ENCODE measurements around the gene DNAJC12.
"Not testable (repeated sequence)": the region's sequence is repeated elsewhere in the genome, so short reads cannot be mapped to it uniquely, and the experiment has no call there.

The DNAJC12 gene

DNA sequence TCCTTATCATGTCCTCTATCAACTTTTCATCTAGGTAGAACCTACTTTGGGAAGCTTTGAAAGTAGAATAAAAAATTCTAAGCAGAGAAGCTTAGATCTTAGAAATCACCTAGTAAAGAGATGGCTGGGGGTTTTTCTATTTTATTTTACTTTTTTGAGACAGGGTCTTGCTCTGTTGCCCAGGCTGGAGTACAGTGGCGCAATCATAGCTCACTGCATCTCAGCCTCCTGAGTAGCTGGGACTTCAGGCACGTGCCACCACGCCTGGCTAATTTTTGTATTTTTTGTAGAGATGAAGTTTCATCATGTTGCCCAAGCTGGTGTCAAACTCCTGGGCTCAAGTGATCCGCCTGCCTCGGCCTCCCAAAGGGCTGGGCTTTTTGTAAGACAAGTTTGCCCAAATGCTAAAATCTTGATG is 57.8 kb downstream of the DNAJC12 start:
- not testable (repeated sequence) for H3K27ac Mint-ChIP-seq; H3K9me3 Mint-ChIP-seq; H3K27me3 Mint-ChIP-seq; H3K4me3 Mint-ChIP-seq; H3K4me1 Mint-ChIP-seq (ENCODE audit: low read depth in 2 of 2); DNase-seq; H3K36me3 Mint-ChIP-seq (ENCODE audit: insufficient read depth); ATAC-seq (replicated peaks)

DNA sequence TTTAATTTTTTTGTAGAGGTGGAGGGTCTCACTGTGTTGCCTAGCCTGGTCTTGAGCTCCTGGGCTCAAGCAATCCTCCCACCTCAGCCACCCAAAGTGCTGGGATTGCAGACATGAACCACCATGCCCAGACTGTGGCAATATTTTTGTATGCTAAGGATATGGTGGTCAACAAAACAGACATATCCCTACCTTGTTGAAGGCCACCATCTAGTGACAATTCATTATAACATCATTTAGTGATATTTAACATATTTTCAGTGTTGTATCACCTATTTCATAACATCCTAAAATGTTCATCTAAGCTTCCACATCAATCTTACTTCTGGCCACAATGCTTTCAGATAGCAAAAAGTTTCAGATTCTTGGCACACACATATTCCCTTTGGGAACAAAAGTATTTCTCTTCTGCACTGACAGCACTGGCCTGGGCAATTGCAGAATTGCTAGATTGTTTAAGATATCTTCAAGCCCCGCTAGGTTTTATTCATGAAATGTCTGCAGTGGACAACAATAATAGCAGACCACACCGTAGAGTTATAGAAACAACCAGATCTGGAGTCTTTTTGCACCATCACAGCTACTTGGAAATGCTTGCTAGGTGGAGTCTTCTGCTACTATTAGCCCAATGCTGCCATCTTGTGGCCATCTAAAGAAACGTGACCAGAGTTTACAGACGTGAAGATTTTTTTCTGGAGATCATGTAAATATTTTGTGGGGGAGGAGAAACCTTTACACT is 58.4 kb downstream of the DNAJC12 start:
- Mint-ChIP-seq H3K4me1 (ENCODE audit: low read depth in 2 of 2) (peaks cover 0 to 5% of the 10 kb centered on the region in 2 donors), H3K27ac (no peak overlapping the region), H3K9me3 (no peaks in the 10 kb centered on the region), H3K27me3 (no peaks in the 10 kb centered on the region), H3K36me3 (ENCODE audit: insufficient read depth) (no peaks in the 10 kb centered on the region), H3K4me3 (no peak overlapping the region)
- peak; percentile 87 for ATAC-seq (replicated peaks)
- peak; percentile 68 to 74 (median 70) for DNase-seq

- Mint-ChIP-seq H3K4me1 (ENCODE audit: low read depth in 2 of 2) (peaks cover 0 to 5% of the 10 kb centered on the region in 2 donors), H3K4me3 (no peak overlapping the region), H3K36me3 (ENCODE audit: insufficient read depth) (peaks cover 5% of the 10 kb centered on the region), H3K27me3 (no peaks in the 10 kb centered on the region), H3K9me3 (no peaks in the 10 kb centered on the region), H3K27ac (no peak overlapping the region)
- DNase-seq (no peak), ATAC-seq (replicated peaks) (no peak)
These were observed 61.6 kb downstream of the DNAJC12 start for GRCh38 chr10:67776371-67776770.

- Mint-ChIP-seq H3K4me3 (no peak overlapping the region), H3K27ac (no peak overlapping the region), H3K4me1 (ENCODE audit: low read depth in 2 of 2) (peaks cover 0 to 5% of the 10 kb centered on the region in 2 donors), H3K9me3 (no peaks in the 10 kb centered on the region), H3K36me3 (ENCODE audit: insufficient read depth) (peaks cover 5% of the 10 kb centered on the region), H3K27me3 (no peaks in the 10 kb centered on the region)
- DNase-seq, result no peak
- ATAC-seq (replicated peaks), result no peak
These were observed 62.7 kb downstream of the DNAJC12 start for GRCh38 chr10:67775279-67775678.

DNA sequence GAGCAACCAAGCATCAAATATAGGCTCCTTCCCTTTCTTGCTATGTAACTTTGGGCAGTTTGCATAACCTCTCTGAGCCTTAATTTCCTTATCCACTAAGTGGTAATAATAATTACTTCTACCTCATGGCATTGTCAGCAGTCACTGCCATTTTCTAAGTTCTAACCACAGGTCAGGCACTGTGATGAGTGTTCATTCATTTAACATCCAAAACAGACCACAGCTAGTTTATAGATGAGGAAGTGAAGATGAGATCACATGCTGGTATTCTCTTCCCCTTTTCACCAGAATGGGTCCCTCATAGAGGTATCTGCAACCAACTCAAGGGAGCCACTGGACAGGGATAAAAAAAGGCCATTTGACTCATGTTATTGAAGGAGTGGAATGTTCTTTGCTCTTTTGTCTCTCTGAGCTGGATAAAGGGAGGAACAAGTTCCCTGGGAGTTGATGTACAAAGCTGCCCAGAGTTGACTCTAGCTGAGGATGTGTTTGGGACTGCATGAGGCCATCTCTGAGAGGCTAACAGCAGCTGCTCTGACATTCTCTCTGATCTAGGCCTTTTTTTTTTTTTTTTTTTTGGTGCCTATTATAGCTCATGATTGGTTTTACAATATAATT is 65.0 kb downstream of the DNAJC12 start:
- Mint-ChIP-seq H3K9me3 (no peaks in the 10 kb centered on the region), H3K4me3 (no peak overlapping the region), H3K27ac (no peak overlapping the region), H3K4me1 (ENCODE audit: low read depth in 2 of 2) (no peaks in the 10 kb centered on the region), H3K27me3 (no peaks in the 10 kb centered on the region), H3K36me3 (ENCODE audit: insufficient read depth) (peaks cover 5% of the 10 kb centered on the region)
- DNase-seq (no peak), ATAC-seq (replicated peaks) (peak; percentile 53)

GRCh38 chr10:67772151-67772550 is 65.8 kb downstream of the DNAJC12 start:
- no peak overlapping the region for H3K27ac Mint-ChIP-seq

GRCh38 chr10:67771200-67771599 is 66.8 kb downstream of the DNAJC12 start:
- Mint-ChIP-seq H3K36me3 (ENCODE audit: insufficient read depth) (peaks cover 5% of the 10 kb centered on the region), H3K4me3 (no peak overlapping the region), H3K9me3 (no peaks in the 10 kb centered on the region), H3K27me3 (no peaks in the 10 kb centered on the region), H3K4me1 (ENCODE audit: low read depth in 2 of 2) (no peaks in the 10 kb centered on the region), H3K27ac (no peak overlapping the region)
- DNase-seq (no peak), ATAC-seq (replicated peaks) (no peak)

More at GRCh38 chr10:67772151-67772550, 65.8 kb downstream of the DNAJC12 start:
- Mint-ChIP-seq H3K27me3 (no peaks in the 10 kb centered on the region), H3K36me3 (ENCODE audit: insufficient read depth) (peaks cover 5% of the 10 kb centered on the region), H3K9me3 (no peaks in the 10 kb centered on the region), H3K4me3 (no peak overlapping the region), H3K4me1 (ENCODE audit: low read depth in 2 of 2) (no peaks in the 10 kb centered on the region)
- no peak for ATAC-seq (replicated peaks)
- no peak for DNase-seq

DNA sequence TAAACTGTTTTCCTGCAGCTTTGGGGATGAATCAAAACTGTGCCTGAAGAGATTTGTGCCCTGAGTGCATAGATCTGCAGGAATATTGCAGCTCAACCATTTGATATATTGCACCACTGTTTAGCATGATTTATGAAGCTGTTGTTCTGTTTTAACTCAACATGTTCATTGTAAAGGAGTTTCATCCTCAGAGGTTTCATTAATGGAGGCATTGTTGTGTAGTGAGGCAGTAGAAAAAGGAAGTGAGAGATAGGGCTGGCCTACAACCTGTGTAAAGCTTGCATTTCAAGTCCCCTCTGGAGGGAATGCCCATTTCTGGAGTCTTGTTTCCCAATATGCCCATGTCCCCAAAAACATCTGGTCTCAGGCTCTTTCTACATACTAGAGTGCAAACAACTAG is 67.5 kb downstream of the DNAJC12 start:
- Mint-ChIP-seq H3K36me3 (ENCODE audit: insufficient read depth) (peaks cover 9% of the 10 kb centered on the region), H3K4me1 (ENCODE audit: low read depth in 2 of 2) (no peaks in the 10 kb centered on the region), H3K27ac (no peak overlapping the region), H3K27me3 (no peaks in the 10 kb centered on the region), H3K9me3 (no peaks in the 10 kb centered on the region), H3K4me3 (no peak overlapping the region)
- ATAC-seq (replicated peaks) (no peak), DNase-seq (no peak)

- no peak for ATAC-seq (replicated peaks)
- no peak for DNase-seq
- Mint-ChIP-seq H3K27me3 (peaks cover 0 to 8% of the 10 kb centered on the region in 2 donors), H3K4me1 (ENCODE audit: low read depth in 2 of 2) (peaks cover 9 to 11% of the 10 kb centered on the region in 2 donors), H3K27ac (no peak overlapping the region), H3K4me3 (no peak overlapping the region), H3K9me3 (peaks cover 0 to 3% of the 10 kb centered on the region in 2 donors), H3K36me3 (ENCODE audit: insufficient read depth) (peaks cover 30% of the 10 kb centered on the region)
These were observed 70.7 kb downstream of the DNAJC12 start for GRCh38 chr10:67767244-67767643.

- Mint-ChIP-seq H3K27me3 (peaks cover 0 to 8% of the 10 kb centered on the region in 2 donors), H3K9me3 (peaks cover 0 to 3% of the 10 kb centered on the region in 2 donors), H3K36me3 (ENCODE audit: insufficient read depth) (peaks cover 30% of the 10 kb centered on the region), H3K4me1 (ENCODE audit: low read depth in 2 of 2) (peaks cover 9 to 11% of the 10 kb centered on the region in 2 donors), H3K4me3 (peak overlapping the region; percentile 92 to 93), H3K27ac (peak overlapping the region; percentile 100)
- DNase-seq (peak; percentile 98 to 100 (median 99)), ATAC-seq (replicated peaks) (peak; percentile 79)
These were observed 73.8 kb downstream of the DNAJC12 start for GRCh38 chr10:67764012-67764822.

- H3K4me3 Mint-ChIP-seq, result peak overlapping the region; percentile 92 to 93
- peak overlapping the region; percentile 100 for H3K27ac Mint-ChIP-seq
- DNase-seq (peak; percentile 64 to 71 (median 64)), ATAC-seq (replicated peaks) (peak; percentile 33)
- H3K36me3 Mint-ChIP-seq (ENCODE audit: insufficient read depth), result peaks cover 30% of the 10 kb centered on the region
- peaks cover 0 to 8% of the 10 kb centered on the region in 2 donors for H3K27me3 Mint-ChIP-seq
- peaks cover 0 to 3% of the 10 kb centered on the region in 2 donors for H3K9me3 Mint-ChIP-seq
- peaks cover 9 to 11% of the 10 kb centered on the region in 2 donors for H3K4me1 Mint-ChIP-seq (ENCODE audit: low read depth in 2 of 2)
These were observed 74.4 kb downstream of the DNAJC12 start for GRCh38 chr10:67763499-67764011.

DNA sequence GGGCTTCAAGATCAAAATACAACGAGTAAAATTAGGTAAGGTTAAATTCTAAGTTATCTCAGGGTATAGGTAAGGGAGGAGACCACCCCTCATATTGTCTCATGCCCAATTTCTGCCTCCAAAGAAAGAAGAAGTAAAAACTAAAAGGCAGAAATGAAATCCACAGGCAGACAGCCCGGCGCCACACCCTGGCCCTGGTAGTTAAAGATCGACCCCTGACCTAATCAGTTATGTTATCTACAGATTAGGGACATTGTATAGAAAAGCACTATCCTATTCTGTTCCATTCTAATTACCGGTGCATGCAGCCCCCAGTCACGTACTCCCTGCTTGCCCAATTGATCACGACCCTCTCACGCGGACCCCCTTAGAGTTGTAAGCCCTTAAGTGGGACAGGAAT is 75.4 kb downstream of the DNAJC12 start:
- H3K36me3 Mint-ChIP-seq (ENCODE audit: insufficient read depth), result peaks cover 30% of the 10 kb centered on the region
- not testable (repeated sequence) for H3K4me3 Mint-ChIP-seq; H3K27me3 Mint-ChIP-seq; DNase-seq; H3K27ac Mint-ChIP-seq; ATAC-seq (replicated peaks); H3K9me3 Mint-ChIP-seq
- peaks cover 9 to 11% of the 10 kb centered on the region in 2 donors for H3K4me1 Mint-ChIP-seq (ENCODE audit: low read depth in 2 of 2)

- H3K9me3 Mint-ChIP-seq, result peaks cover 0 to 3% of the 10 kb centered on the region in 2 donors
- no peak overlapping the region for H3K27ac Mint-ChIP-seq
- peaks cover 6 to 8% of the 10 kb centered on the region in 2 donors for H3K27me3 Mint-ChIP-seq
- no peak for ATAC-seq (replicated peaks)
- DNase-seq, result no peak
- H3K4me1 Mint-ChIP-seq (ENCODE audit: low read depth in 2 of 2), result peaks cover 9 to 10% of the 10 kb centered on the region in 2 donors
- H3K36me3 Mint-ChIP-seq (ENCODE audit: insufficient read depth), result peaks cover 23% of the 10 kb centered on the region
- H3K4me3 Mint-ChIP-seq, result no peak overlapping the region
These were observed 77.7 kb downstream of the DNAJC12 start for GRCh38 chr10:67760272-67760671.
